ENCODE data around the gene FRAT1.
A peak's percentile ranks its signal among the peaks of the same experiment; 100 is the strongest.

FRAT1 gene

GRCh38 chr10:97361537-97361901 is 42.4 kb downstream of the FRAT1 start:
- no peak overlapping the region for H3K9ac ChIP-seq (ENCODE audit: low read length)
- no peaks in the 10 kb centered on the region for H3K79me2 ChIP-seq (ENCODE audit: control insufficient read depth, insufficient read depth, low read length, poor library complexity)
- H4K8ac ChIP-seq (ENCODE audit: low read depth, low read length) = no peak overlapping the region
- no peak for DNase-seq
- no peak overlapping the region for H3K23ac ChIP-seq (ENCODE audit: low read length)
- no peak overlapping the region for H4K12ac ChIP-seq (ENCODE audit: low read depth, low read length)
- H3K9me3 ChIP-seq (ENCODE audit: insufficient read depth, low read depth, low read length) = no peaks in the 10 kb centered on the region
- H2BK120ac ChIP-seq (ENCODE audit: insufficient read depth, low read length, poor library complexity) = no peak overlapping the region
- H2BK12ac ChIP-seq (ENCODE audit: low read length) = no peak overlapping the region
- no CpG with 5 or more reads among the region's 11 CpGs for WGBS (ENCODE audit: extremely low coverage, insufficient coverage, insufficient read length)
- H4K91ac ChIP-seq (ENCODE audit: low read depth, low read length) = no peak overlapping the region
- no peaks in the 10 kb centered on the region for H3K27me3 ChIP-seq (ENCODE audit: insufficient read depth, low read length)
- no peak overlapping the region for H3K14ac ChIP-seq (ENCODE audit: low read length)
- no peak overlapping the region for H3K18ac ChIP-seq (ENCODE audit: low read length)
- H2AK5ac ChIP-seq (ENCODE audit: low read length) = no peak overlapping the region
- H3K27ac ChIP-seq (ENCODE audit: low read depth, low read length) = no peak overlapping the region
- H3K4ac ChIP-seq (ENCODE audit: low read depth, low read length) = no peak overlapping the region
- H3K36me3 ChIP-seq (ENCODE audit: control insufficient read depth in 1 of 2, insufficient read depth in 2 of 2, low read length in 2 of 2) = peaks cover 45 to 46% of the 10 kb centered on the region in 2 experiments
- no peaks in the 10 kb centered on the region for H3K4me1 ChIP-seq (ENCODE audit: control insufficient read depth in 1 of 2, insufficient read depth in 2 of 2, low read length in 2 of 2)
- no peaks in the 10 kb centered on the region for H3K79me1 ChIP-seq (ENCODE audit: low read length)
- no peak overlapping the region for H2AFZ ChIP-seq (ENCODE audit: insufficient read depth, low read length, poor library complexity)
- H3K4me2 ChIP-seq (ENCODE audit: low read length) = no peak overlapping the region
- no peak overlapping the region for H3K4me3 ChIP-seq (ENCODE audit: low read depth, low read length)
- no peak overlapping the region for H2BK5ac ChIP-seq (ENCODE audit: low read depth, low read length, poor library complexity)

GRCh38 chr10:97362310-97363033 is 43.4 kb downstream of the FRAT1 start:
- Histone ChIP-seq H3K14ac (ENCODE audit: low read length) (no peak overlapping the region), H4K91ac (ENCODE audit: low read depth, low read length) (no peak overlapping the region), H3K79me2 (ENCODE audit: control insufficient read depth, insufficient read depth, low read length, poor library complexity) (no peaks in the 10 kb centered on the region), H3K36me3 (ENCODE audit: control insufficient read depth in 1 of 2, insufficient read depth in 2 of 2, low read length in 2 of 2) (peaks cover 42 to 47% of the 10 kb centered on the region in 2 experiments), H2AFZ (ENCODE audit: insufficient read depth, low read length, poor library complexity) (no peak overlapping the region), H3K4me2 (ENCODE audit: low read length) (no peak overlapping the region), H3K4me1 (ENCODE audit: control insufficient read depth in 1 of 2, insufficient read depth in 2 of 2, low read length in 2 of 2) (peaks cover 0 to 3% of the 10 kb centered on the region in 2 experiments), H2BK12ac (ENCODE audit: low read length) (no peak overlapping the region), H3K9ac (ENCODE audit: low read length) (no peak overlapping the region), H3K9me3 (ENCODE audit: insufficient read depth, low read depth, low read length) (peaks cover 2% of the 10 kb centered on the region), H3K18ac (ENCODE audit: low read length) (no peak overlapping the region), H2BK120ac (ENCODE audit: insufficient read depth, low read length, poor library complexity) (no peak overlapping the region), H3K4me3 (ENCODE audit: low read depth, low read length) (no peak overlapping the region), H3K23ac (ENCODE audit: low read length) (no peak overlapping the region), H3K27ac (ENCODE audit: low read depth, low read length) (no peak overlapping the region), H3K27me3 (ENCODE audit: insufficient read depth, low read length) (no peaks in the 10 kb centered on the region), H2BK5ac (ENCODE audit: low read depth, low read length, poor library complexity) (no peak overlapping the region), H4K8ac (ENCODE audit: low read depth, low read length) (no peak overlapping the region), H3K79me1 (ENCODE audit: low read length) (no peaks in the 10 kb centered on the region), H4K12ac (ENCODE audit: low read depth, low read length) (no peak overlapping the region), H2AK5ac (ENCODE audit: low read length) (no peak overlapping the region), H3K4ac (ENCODE audit: low read depth, low read length) (no peak overlapping the region)
- no peak for DNase-seq
- no CpG with 5 or more reads among the region's 11 CpGs for WGBS (ENCODE audit: extremely low coverage, insufficient coverage, insufficient read length)

DNA sequence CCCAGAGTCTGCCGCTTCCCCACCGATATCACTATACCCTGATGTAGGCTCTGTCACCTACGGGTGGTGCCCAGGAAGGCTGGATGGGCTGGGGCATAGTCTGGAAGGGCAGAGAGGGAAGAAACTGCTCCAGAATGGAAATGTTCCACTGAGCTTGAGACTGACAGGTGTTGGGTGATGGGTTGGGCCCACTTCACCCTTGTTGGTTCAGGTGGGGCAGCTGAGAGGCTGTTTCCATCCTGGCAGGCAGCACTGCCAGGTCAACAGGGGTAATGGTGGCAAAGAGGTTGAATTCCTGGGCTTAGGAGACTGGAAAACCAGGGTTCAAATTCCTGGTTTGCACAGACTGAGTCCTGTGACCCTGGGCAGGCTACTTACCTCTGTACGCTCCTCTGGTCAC is 44.0 kb downstream of the FRAT1 start:
- H4K91ac ChIP-seq (ENCODE audit: low read depth, low read length) = no peak overlapping the region
- no peak for DNase-seq
- H3K79me2 ChIP-seq (ENCODE audit: control insufficient read depth, insufficient read depth, low read length, poor library complexity) = no peaks in the 10 kb centered on the region
- H3K9ac ChIP-seq (ENCODE audit: low read length) = no peak overlapping the region
- H2AFZ ChIP-seq (ENCODE audit: insufficient read depth, low read length, poor library complexity) = no peak overlapping the region
- H3K18ac ChIP-seq (ENCODE audit: low read length) = no peak overlapping the region
- H3K9me3 ChIP-seq (ENCODE audit: insufficient read depth, low read depth, low read length) = peaks cover 2% of the 10 kb centered on the region
- no peak overlapping the region for H2BK12ac ChIP-seq (ENCODE audit: low read length)
- H2BK5ac ChIP-seq (ENCODE audit: low read depth, low read length, poor library complexity) = no peak overlapping the region
- WGBS (ENCODE audit: extremely low coverage, insufficient coverage, insufficient read length) = no CpG with 5 or more reads among the region's 4 CpGs
- no peak overlapping the region for H4K8ac ChIP-seq (ENCODE audit: low read depth, low read length)
- H2BK120ac ChIP-seq (ENCODE audit: insufficient read depth, low read length, poor library complexity) = no peak overlapping the region
- H3K36me3 ChIP-seq (ENCODE audit: control insufficient read depth in 1 of 2, insufficient read depth in 2 of 2, low read length in 2 of 2) = peaks cover 42 to 47% of the 10 kb centered on the region in 2 experiments
- H3K4me3 ChIP-seq (ENCODE audit: low read depth, low read length) = no peak overlapping the region
- H3K4me1 ChIP-seq (ENCODE audit: control insufficient read depth in 1 of 2, insufficient read depth in 2 of 2, low read length in 2 of 2) = peaks cover 0 to 3% of the 10 kb centered on the region in 2 experiments
- H3K14ac ChIP-seq (ENCODE audit: low read length) = no peak overlapping the region
- H3K4ac ChIP-seq (ENCODE audit: low read depth, low read length) = no peak overlapping the region
- no peak overlapping the region for H3K23ac ChIP-seq (ENCODE audit: low read length)
- no peak overlapping the region for H2AK5ac ChIP-seq (ENCODE audit: low read length)
- no peaks in the 10 kb centered on the region for H3K79me1 ChIP-seq (ENCODE audit: low read length)
- H4K12ac ChIP-seq (ENCODE audit: low read depth, low read length) = no peak overlapping the region
- no peaks in the 10 kb centered on the region for H3K27me3 ChIP-seq (ENCODE audit: insufficient read depth, low read length)
- H3K4me2 ChIP-seq (ENCODE audit: low read length) = no peak overlapping the region
- no peak overlapping the region for H3K27ac ChIP-seq (ENCODE audit: low read depth, low read length)

- no peak overlapping the region for H3K23ac ChIP-seq (ENCODE audit: low read length)
- H3K4me3 ChIP-seq (ENCODE audit: low read depth, low read length) = no peak overlapping the region
- H3K4ac ChIP-seq (ENCODE audit: low read depth, low read length) = no peak overlapping the region
- peaks cover 47 to 52% of the 10 kb centered on the region in 2 experiments for H3K36me3 ChIP-seq (ENCODE audit: control insufficient read depth in 1 of 2, insufficient read depth in 2 of 2, low read length in 2 of 2)
- H3K27me3 ChIP-seq (ENCODE audit: insufficient read depth, low read length) = no peaks in the 10 kb centered on the region
- no peaks in the 10 kb centered on the region for H3K79me1 ChIP-seq (ENCODE audit: low read length)
- DNase-seq = peak in 1 of 2 donors; percentile 31
- H2BK5ac ChIP-seq (ENCODE audit: low read depth, low read length, poor library complexity) = no peak overlapping the region
- H3K18ac ChIP-seq (ENCODE audit: low read length) = no peak overlapping the region
- H3K9ac ChIP-seq (ENCODE audit: low read length) = no peak overlapping the region
- no peak overlapping the region for H2BK12ac ChIP-seq (ENCODE audit: low read length)
- H2AFZ ChIP-seq (ENCODE audit: insufficient read depth, low read length, poor library complexity) = no peak overlapping the region
- no CpG with 5 or more reads among the region's 19 CpGs for WGBS (ENCODE audit: extremely low coverage, insufficient coverage, insufficient read length)
- no peak overlapping the region for H4K8ac ChIP-seq (ENCODE audit: low read depth, low read length)
- no peak overlapping the region for H3K14ac ChIP-seq (ENCODE audit: low read length)
- no peak overlapping the region for H3K27ac ChIP-seq (ENCODE audit: low read depth, low read length)
- peaks cover 0 to 3% of the 10 kb centered on the region in 2 experiments for H3K4me1 ChIP-seq (ENCODE audit: control insufficient read depth in 1 of 2, insufficient read depth in 2 of 2, low read length in 2 of 2)
- no peaks in the 10 kb centered on the region for H3K79me2 ChIP-seq (ENCODE audit: control insufficient read depth, insufficient read depth, low read length, poor library complexity)
- H2AK5ac ChIP-seq (ENCODE audit: low read length) = no peak overlapping the region
- H3K4me2 ChIP-seq (ENCODE audit: low read length) = no peak overlapping the region
- H4K91ac ChIP-seq (ENCODE audit: low read depth, low read length) = no peak overlapping the region
- H2BK120ac ChIP-seq (ENCODE audit: insufficient read depth, low read length, poor library complexity) = no peak overlapping the region
- H4K12ac ChIP-seq (ENCODE audit: low read depth, low read length) = no peak overlapping the region
- peaks cover 2% of the 10 kb centered on the region for H3K9me3 ChIP-seq (ENCODE audit: insufficient read depth, low read depth, low read length)
Observed at GRCh38 chr10:97365761-97366351, 46.8 kb downstream of the FRAT1 start.
